OCI-M2 (cell line): ENCODE data around the gene HGD.
"Not testable (repeated sequence)": the region's sequence is repeated elsewhere in the genome, so short reads cannot be mapped to it uniquely, and the experiment has no call there.

Source experiments
- DNase-seq: peaks from one replicate; lab custom pipeline; 2025; ENCODE audit not compliant: unreplicated experiment; lab: John Stamatoyannopoulos, UW

HGD gene

GRCh38 chr3:120680193-120680894, 1.7 kb downstream of the HGD start:
- DNase-seq: no peak

GRCh38 chr3:120678984-120679383, 3.1 kb downstream of the HGD start:
- DNase-seq: no peak

- DNase-seq: no peak
Measured at GRCh38 chr3:120678331-120678947, 3.6 kb downstream of the HGD start.

- not testable (repeated sequence) for DNase-seq
Measured at GRCh38 chr3:120677193-120677592, 4.8 kb downstream of the HGD start.

- no peak for DNase-seq
Measured at GRCh38 chr3:120673116-120673515, 8.9 kb downstream of the HGD start.

GRCh38 chr3:120670576-120670975, 11.5 kb downstream of the HGD start:
- no peak for DNase-seq

- no peak for DNase-seq
Measured at GRCh38 chr3:120664926-120665325, 17.1 kb downstream of the HGD start.

- DNase-seq: no peak
Measured at GRCh38 chr3:120661945-120662344, 20.1 kb downstream of the HGD start.

- no peak for DNase-seq
Measured at GRCh38 chr3:120661106-120661905, 20.7 kb downstream of the HGD start.

GRCh38 chr3:120659834-120660233, 22.2 kb downstream of the HGD start:
- DNase-seq: no peak

GRCh38 chr3:120659285-120659684, 22.8 kb downstream of the HGD start:
- no peak for DNase-seq

GRCh38 chr3:120652896-120653545, 29.0 kb downstream of the HGD start:
- no peak for DNase-seq

GRCh38 chr3:120652281-120652680, 29.8 kb downstream of the HGD start:
- DNase-seq: no peak

GRCh38 chr3:120650311-120650710, 31.7 kb downstream of the HGD start:
- no peak for DNase-seq

GRCh38 chr3:120649830-120650233, 32.2 kb downstream of the HGD start:
- DNase-seq: no peak

- no peak for DNase-seq
Measured at GRCh38 chr3:120648290-120648689, 33.7 kb downstream of the HGD start.

GRCh38 chr3:120646771-120647432, 35.1 kb downstream of the HGD start:
- no peak for DNase-seq

GRCh38 chr3:120645083-120645845, 36.8 kb downstream of the HGD start:
- DNase-seq: no peak

GRCh38 chr3:120642368-120642948, 39.6 kb downstream of the HGD start:
- no peak for DNase-seq

- no peak for DNase-seq
Measured at GRCh38 chr3:120641696-120642246, 40.3 kb downstream of the HGD start.
